ENCODE measurements around the gene WRAP73.

WRAP73 gene

GRCh38 chr1:3676581-3677470 is 26.9 kb upstream of the WRAP73 start:
- peak; percentile 56 for ATAC-seq
- no peak overlapping the region for H3K4me3 Mint-ChIP-seq
- peaks cover 25% of the 10 kb centered on the region for H3K4me1 Mint-ChIP-seq
- no peaks in the 10 kb centered on the region for H3K9me3 Mint-ChIP-seq
- no peaks in the 10 kb centered on the region for H3K36me3 Mint-ChIP-seq (ENCODE audit: low read depth)
- peaks cover 13% of the 10 kb centered on the region for H3K27me3 Mint-ChIP-seq
- DNase-seq: peak; percentile 46
- H3K27ac Mint-ChIP-seq: no peak overlapping the region

DNA sequence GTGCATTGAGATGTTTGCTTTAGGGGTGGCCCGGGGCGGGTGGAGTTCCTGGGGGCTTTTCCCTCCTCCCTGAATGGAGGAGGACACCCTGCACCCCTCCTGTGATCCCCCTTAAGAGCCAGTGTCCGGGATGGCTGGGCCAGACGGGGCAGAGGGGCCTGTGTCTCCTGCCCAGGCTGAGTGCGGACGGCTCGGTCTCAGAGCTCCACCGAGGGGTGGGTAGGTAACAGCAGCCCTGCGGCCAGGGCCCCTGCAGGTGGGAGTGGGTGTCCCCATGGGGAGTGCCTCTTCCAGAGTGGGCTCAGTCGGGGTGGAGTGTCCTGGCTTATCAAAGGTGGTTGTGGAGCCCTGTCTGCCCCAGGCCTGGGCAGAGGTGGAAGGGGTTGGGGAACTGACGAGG is 25.5 kb upstream of the WRAP73 start:
- H3K4me3 Mint-ChIP-seq: no peak overlapping the region
- DNase-seq (no peak), ATAC-seq (no peak)
- peaks cover 25% of the 10 kb centered on the region for H3K4me1 Mint-ChIP-seq
- no peaks in the 10 kb centered on the region for H3K36me3 Mint-ChIP-seq (ENCODE audit: low read depth)
- H3K27me3 Mint-ChIP-seq: peaks cover 14% of the 10 kb centered on the region
- H3K9me3 Mint-ChIP-seq: no peaks in the 10 kb centered on the region
- H3K27ac Mint-ChIP-seq: no peak overlapping the region

- peaks cover 23% of the 10 kb centered on the region for H3K4me1 Mint-ChIP-seq
- H3K36me3 Mint-ChIP-seq (ENCODE audit: low read depth): no peaks in the 10 kb centered on the region
- ATAC-seq (no peak), DNase-seq (no peak)
- peaks cover 6% of the 10 kb centered on the region for H3K27me3 Mint-ChIP-seq
- no peaks in the 10 kb centered on the region for H3K9me3 Mint-ChIP-seq
- H3K4me3 Mint-ChIP-seq: no peak overlapping the region
- H3K27ac Mint-ChIP-seq: no peak overlapping the region
Measured at GRCh38 chr1:3674100-3675094, 24.5 kb upstream of the WRAP73 start.

- Mint-ChIP-seq H3K36me3 (ENCODE audit: low read depth) (no peaks in the 10 kb centered on the region), H3K4me3 (no peak overlapping the region), H3K4me1 (peaks cover 21% of the 10 kb centered on the region), H3K27ac (no peak overlapping the region), H3K9me3 (no peaks in the 10 kb centered on the region), H3K27me3 (peaks cover 5% of the 10 kb centered on the region)
- DNase-seq (no peak), ATAC-seq (no peak)
Measured at GRCh38 chr1:3673381-3674099, 23.6 kb upstream of the WRAP73 start.

GRCh38 chr1:3672971-3673361 is 23.1 kb upstream of the WRAP73 start:
- ATAC-seq: no peak
- Mint-ChIP-seq H3K36me3 (ENCODE audit: low read depth) (no peaks in the 10 kb centered on the region), H3K27me3 (peaks cover 7% of the 10 kb centered on the region), H3K4me3 (no peak overlapping the region), H3K27ac (no peak overlapping the region), H3K4me1 (peaks cover 18% of the 10 kb centered on the region), H3K9me3 (no peaks in the 10 kb centered on the region)
- no peak for DNase-seq

DNA sequence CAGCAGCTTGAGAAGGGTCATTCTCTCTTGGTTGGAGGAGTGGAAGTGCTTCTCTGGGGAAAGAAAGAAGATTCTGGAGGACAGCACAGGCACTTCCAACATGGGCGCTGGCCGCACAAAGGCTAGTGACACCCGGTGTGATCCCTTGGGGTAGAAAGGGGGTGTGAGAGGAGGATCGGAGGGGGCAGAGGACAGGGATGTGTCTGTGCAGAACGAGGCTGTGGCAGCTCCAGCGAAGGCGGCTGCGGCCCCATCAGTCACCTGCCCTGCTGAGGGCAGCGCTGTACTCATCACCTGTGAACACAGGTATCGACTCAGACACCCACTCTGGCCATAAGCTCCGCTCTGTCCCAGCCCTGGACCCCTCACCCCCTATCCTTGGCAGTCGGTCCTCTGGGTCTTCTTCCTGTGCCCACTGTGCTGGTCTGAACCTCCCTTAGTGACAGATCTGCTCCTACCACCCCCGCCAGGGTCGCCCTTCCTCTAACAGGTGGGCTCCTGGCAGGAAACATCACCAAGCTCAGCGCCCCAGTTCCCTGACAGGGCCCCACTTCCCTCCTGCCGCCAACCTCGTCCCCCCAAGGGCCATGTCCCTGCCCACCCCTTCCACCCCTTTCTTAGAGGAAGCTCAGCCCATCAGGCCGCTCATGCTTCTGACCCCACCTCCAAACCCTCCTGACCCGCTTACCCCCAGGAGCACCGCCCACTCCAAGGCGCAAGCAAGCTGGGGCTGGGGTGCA is 22.5 kb upstream of the WRAP73 start:
- no peak for ATAC-seq
- no peak overlapping the region for H3K27ac Mint-ChIP-seq
- peaks cover 7% of the 10 kb centered on the region for H3K27me3 Mint-ChIP-seq
- peaks cover 13% of the 10 kb centered on the region for H3K4me1 Mint-ChIP-seq
- DNase-seq: no peak
- no peaks in the 10 kb centered on the region for H3K36me3 Mint-ChIP-seq (ENCODE audit: low read depth)
- no peaks in the 10 kb centered on the region for H3K9me3 Mint-ChIP-seq
- H3K4me3 Mint-ChIP-seq: no peak overlapping the region

GRCh38 chr1:3671371-3672180 is 21.7 kb upstream of the WRAP73 start:
- Mint-ChIP-seq H3K4me1 (peaks cover 5% of the 10 kb centered on the region), H3K9me3 (no peaks in the 10 kb centered on the region), H3K36me3 (ENCODE audit: low read depth) (no peaks in the 10 kb centered on the region), H3K27ac (no peak overlapping the region), H3K27me3 (peaks cover 11% of the 10 kb centered on the region), H3K4me3 (no peak overlapping the region)
- ATAC-seq (no peak), DNase-seq (no peak)

DNA sequence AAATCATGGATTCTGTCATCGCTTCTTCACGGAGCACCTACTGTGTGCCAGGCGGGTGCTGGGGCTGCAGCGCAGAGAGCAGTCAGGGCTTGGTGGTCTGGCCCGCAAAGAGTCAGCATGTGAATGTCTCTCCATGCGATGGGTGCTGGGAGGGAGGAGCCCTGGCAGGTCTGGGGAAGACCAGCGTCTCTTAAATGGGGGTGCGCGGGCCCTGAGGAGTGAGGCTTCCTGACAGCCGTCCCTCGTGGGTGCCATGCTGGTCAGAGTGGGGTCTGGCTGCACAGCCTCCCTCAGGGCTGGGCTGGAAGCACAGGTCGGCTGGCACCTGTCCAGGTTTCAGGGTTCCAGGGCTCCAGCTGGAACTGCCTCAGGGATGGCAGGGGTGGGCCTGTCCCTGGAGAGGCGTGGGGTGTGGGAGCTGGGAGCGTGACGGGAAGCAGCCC is 20.9 kb upstream of the WRAP73 start:
- ATAC-seq: no peak
- Mint-ChIP-seq H3K27me3 (peaks cover 11% of the 10 kb centered on the region), H3K27ac (no peak overlapping the region), H3K4me3 (no peak overlapping the region), H3K36me3 (ENCODE audit: low read depth) (no peaks in the 10 kb centered on the region), H3K9me3 (no peaks in the 10 kb centered on the region), H3K4me1 (peaks cover 5% of the 10 kb centered on the region)
- no peak for DNase-seq

DNA sequence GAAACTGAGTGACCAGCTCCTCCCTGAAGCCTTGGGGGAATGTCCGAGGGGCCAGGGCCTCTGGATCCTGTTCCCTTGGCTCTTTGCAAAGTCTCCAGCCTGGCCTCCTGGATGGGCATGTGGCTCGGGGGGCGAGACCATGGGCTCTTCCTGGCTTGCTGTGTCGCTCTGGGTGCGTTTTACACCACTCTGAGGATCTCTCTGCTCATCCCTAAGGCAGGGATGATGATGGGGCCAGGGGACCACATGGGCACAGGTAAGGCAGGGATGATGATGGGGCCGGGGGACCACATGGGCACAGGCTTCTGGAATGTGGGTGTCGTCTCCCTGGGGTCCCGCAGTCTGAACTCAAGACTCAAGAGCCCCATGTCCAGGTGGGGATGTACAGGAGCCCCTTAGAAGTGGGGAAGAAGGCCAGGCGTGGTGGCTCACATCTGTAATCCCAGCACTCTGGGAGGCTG is 20.1 kb upstream of the WRAP73 start:
- no peak for ATAC-seq
- Mint-ChIP-seq H3K36me3 (ENCODE audit: low read depth) (no peaks in the 10 kb centered on the region), H3K4me3 (no peak overlapping the region), H3K27ac (no peak overlapping the region), H3K9me3 (no peaks in the 10 kb centered on the region), H3K4me1 (peaks cover 5% of the 10 kb centered on the region), H3K27me3 (peaks cover 11% of the 10 kb centered on the region)
- DNase-seq: no peak

GRCh38 chr1:3669421-3669821 is 19.5 kb upstream of the WRAP73 start:
- H3K36me3 Mint-ChIP-seq (ENCODE audit: low read depth): no peaks in the 10 kb centered on the region
- no peak overlapping the region for H3K27ac Mint-ChIP-seq
- no peak for DNase-seq
- H3K4me1 Mint-ChIP-seq: peaks cover 5% of the 10 kb centered on the region
- ATAC-seq: no peak
- H3K4me3 Mint-ChIP-seq: no peak overlapping the region
- no peaks in the 10 kb centered on the region for H3K9me3 Mint-ChIP-seq
- H3K27me3 Mint-ChIP-seq: peaks cover 11% of the 10 kb centered on the region

DNA sequence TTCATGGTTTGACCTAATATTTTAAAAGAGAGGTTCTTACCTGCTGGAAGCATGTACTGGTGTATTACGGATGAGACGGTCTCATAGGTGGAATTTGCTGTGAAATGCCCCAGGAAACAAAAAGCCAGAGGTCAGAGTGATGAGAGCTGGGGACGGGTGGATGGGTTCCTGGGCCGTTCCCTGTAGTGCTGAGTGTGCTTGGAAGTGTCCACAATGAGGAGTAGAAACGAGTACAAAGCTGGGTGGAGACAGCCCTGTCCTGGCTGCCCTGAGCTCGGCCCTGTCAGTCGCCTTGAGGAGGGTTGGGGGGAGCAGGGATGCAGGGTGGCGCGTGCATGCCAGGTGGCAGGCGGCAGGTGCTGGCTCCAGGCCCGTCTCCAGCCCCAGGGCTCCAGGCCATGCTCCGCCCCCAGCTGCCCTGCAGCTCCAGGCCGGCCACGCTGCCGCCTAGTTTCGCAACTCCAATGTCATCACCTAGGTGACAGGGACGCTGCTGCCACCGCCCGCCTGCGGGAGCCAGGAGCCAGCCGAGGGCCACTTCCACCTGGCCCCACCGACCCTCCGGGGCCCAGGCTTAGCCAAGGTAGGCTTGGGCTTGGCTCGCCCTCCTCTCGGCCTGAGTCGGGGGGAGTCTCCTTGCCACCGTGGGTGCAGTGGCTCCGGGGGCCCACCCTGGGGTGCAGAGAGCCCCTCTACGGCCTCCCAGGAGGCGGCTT is 18.8 kb upstream of the WRAP73 start:
- H3K9me3 Mint-ChIP-seq: no peaks in the 10 kb centered on the region
- peaks cover 5% of the 10 kb centered on the region for H3K4me1 Mint-ChIP-seq
- peaks cover 11% of the 10 kb centered on the region for H3K27me3 Mint-ChIP-seq
- DNase-seq (no peak), ATAC-seq (no peak)
- H3K4me3 Mint-ChIP-seq: no peak overlapping the region
- H3K27ac Mint-ChIP-seq: no peak overlapping the region
- H3K36me3 Mint-ChIP-seq (ENCODE audit: low read depth): no peaks in the 10 kb centered on the region

DNA sequence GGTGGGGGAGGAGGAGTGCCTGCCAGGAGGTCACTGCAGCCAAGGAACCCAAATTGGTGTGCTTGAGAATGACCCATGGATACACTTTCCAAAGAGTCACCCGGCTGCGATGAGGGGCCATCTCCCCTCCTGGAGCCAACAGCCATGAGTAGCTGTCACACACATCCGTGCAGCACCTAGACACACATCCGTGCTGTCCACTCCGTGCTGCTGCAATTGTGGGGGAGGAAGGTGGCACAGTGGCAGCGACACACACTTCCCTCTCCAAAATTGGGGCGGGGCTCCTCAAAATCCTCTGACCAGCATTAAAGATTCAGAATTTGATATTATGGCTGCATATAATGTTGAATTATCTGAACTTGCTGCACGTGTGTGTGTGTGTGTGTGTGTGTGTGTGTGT is 18.2 kb upstream of the WRAP73 start:
- no peaks in the 10 kb centered on the region for H3K36me3 Mint-ChIP-seq (ENCODE audit: low read depth)
- H3K27me3 Mint-ChIP-seq: peaks cover 11% of the 10 kb centered on the region
- no peak overlapping the region for H3K4me3 Mint-ChIP-seq
- no peak for ATAC-seq
- H3K9me3 Mint-ChIP-seq: no peaks in the 10 kb centered on the region
- H3K27ac Mint-ChIP-seq: no peak overlapping the region
- DNase-seq: no peak
- H3K4me1 Mint-ChIP-seq: no peaks in the 10 kb centered on the region
